ENCODE data around the gene TBC1D8. TPM values are rescaled to one million over a fixed set of nuclear protein-coding genes. Genes with fewer than 3 reads are reported as not detected.

Gene TBC1D8
- total and polyA plus RNA-seq, 2 experiments from 2014 or later: 18.0 to 36.9 TPM

- Histone ChIP-seq H2AFZ (no peak overlapping the region), H3K4me3 (peak overlapping the region; percentile 80), H3K79me2 (replicated peaks; ENCODE audit: insufficient read depth) (peaks cover 36% of the 10 kb centered on the region), H3K4me2 (peak overlapping the region; percentile 87), H3K27ac (ENCODE audit: low read depth) (peak overlapping the region; percentile 95), H3K36me3 (ENCODE audit: insufficient read depth) (peaks cover 54% of the 10 kb centered on the region), H4K20me1 (replicated peaks; ENCODE audit: insufficient read depth) (peaks cover 32% of the 10 kb centered on the region), H3K4me1 (ENCODE audit: insufficient read depth) (peaks cover 12% of the 10 kb centered on the region), H3F3A (replicated peaks; ENCODE audit: low read depth) (peaks cover 46% of the 10 kb centered on the region), H3K9me2 (ENCODE audit: insufficient read depth) (no peaks in the 10 kb centered on the region), H3K27me3 (ENCODE audit: insufficient read depth) (0 out of 2 replicates have a peak, but pooled peaks cover 4% of the 10 kb centered on the region)
- Mint-ChIP-seq H3K9me3 (peaks cover 11% of the 10 kb centered on the region), H3K27me3 (ENCODE audit: insufficient read depth, low read depth, poor library complexity) (peaks cover 39% of the 10 kb centered on the region), H3K4me3 (peak overlapping the region; percentile 98), H3K36me3 (ENCODE audit: low read depth) (peaks cover 60% of the 10 kb centered on the region), H3K4me1 (peaks cover 37% of the 10 kb centered on the region), H3K27ac (peak overlapping the region; percentile 99)
- TF ChIP-seq EZH2 (IDR thresholded peaks at IDR 0.05; ENCODE audit: low read depth, unreplicated experiment): no peak
- TF ChIP-seq ZNF114 (CRISPR knock-in tag; IDR thresholded peaks at IDR 0.05): no peak
- no peak for TF ChIP-seq POLR2AphosphoS5 (IDR thresholded peaks at IDR 0.05; ENCODE audit: low read depth)
- TF ChIP-seq NANOG (IDR thresholded peaks at IDR 0.05; ENCODE audit: borderline replicate concordance): no peak
- TF ChIP-seq REST (IDR thresholded peaks at IDR 0.05; ENCODE audit: unreplicated experiment): no peak
- no peak for TF ChIP-seq EZH2phosphoT487 (IDR thresholded peaks at IDR 0.05; ENCODE audit: unreplicated experiment)
- TF ChIP-seq ZNF331 (CRISPR knock-in tag; IDR thresholded peaks at IDR 0.05; ENCODE audit: low read depth): no peak
- TF ChIP-seq ZNF462 (CRISPR knock-in tag; IDR thresholded peaks at IDR 0.05): no peak
- TF ChIP-seq STAT1 (IDR thresholded peaks at IDR 0.05; ENCODE audit: unreplicated experiment): no peak
- TF ChIP-seq JUNB (IDR thresholded peaks at IDR 0.05; ENCODE audit: unreplicated experiment): no peak
- TF ChIP-seq ETS1 (IDR thresholded peaks at IDR 0.05): no peak
- TF ChIP-seq CREB1 (CRISPR knock-in tag; IDR thresholded peaks at IDR 0.05; ENCODE audit: low read depth): no peak
- TF ChIP-seq CTCF (conservative IDR thresholded peaks at IDR 0.05; ENCODE audit: low read depth in 2 of 2): no peak
- no peak for DNase-seq (ENCODE audit: low spot score)
- 0 out of 3 replicates have a peak, but pooled peaks have one; percentile 4 for ATAC-seq
These were observed 147.9 kb downstream of the TBC1D8 start for GRCh38 chr2:101003278-101003775.

All from GM23338 (cell line).